ENCODE measurements around the gene TAF4. TPM values are rescaled to one million over a fixed set of nuclear protein-coding genes. Genes with fewer than 3 reads are reported as not detected.

Gene TAF4
- total and polyA plus RNA-seq, 2 of the 13 experiments (the other 11 are each of a cell fraction or from before 2014, with no cell fraction given), result 5.9 to 12.0 TPM

- peaks cover 27% of the 10 kb centered on the region; the same call in 1 of the 2 replicates for H4K20me1 ChIP-seq (ENCODE audit: insufficient read depth, low read length)
- no TSS peak for BruUV-seq (replicated peaks)
- in situ Hi-C loops (cut with HindIII; ENCODE audit: extremely low pct_ligation_motif_present, low pct_unique_long_range_greater_than_20kb) (no loop called here), intact Hi-C loops (cut with micrococcal nuclease; ENCODE audit: unreplicated experiment) (no loop called here)
- CTCF ChIA-PET (ENCODE audit: low intra/inter-chr PET ratio, low total read pairs), result no interaction called here
- FAIRE-seq (no peak), ATAC-seq (no peak), DNase-seq (ENCODE audit: low spot score) (no peak)
- H3K4me1 ChIP-seq (ENCODE audit: insufficient read depth, low read length), result peaks cover 39% of the 10 kb centered on the region
- peaks cover 86% of the 10 kb centered on the region for H3K79me2 ChIP-seq (ENCODE audit: insufficient read depth, low read length)
- POLR2A ChIA-PET, result interaction anchor here (0.8 kb wide), 1 partner anchor 48 kb away, joined by 4 read pairs; no protein-coding TSS in a partner anchor
- H3K9me3 ChIP-seq (ENCODE audit: low read length), result no peaks in the 10 kb centered on the region
- no peak overlapping the region for H3K4me3 ChIP-seq (replicated peaks in 1 of 3; ENCODE audit: insufficient read depth in 1 of 3, low read depth in 2 of 3, low read length in 3 of 3)
- H3K4me2 ChIP-seq (ENCODE audit: low read depth, low read length), result no peak overlapping the region
- 95% methylated on average over 19 of the region's 19 CpGs for WGBS (ENCODE audit: low lambda C conversion rate)
- no peak overlapping the region for H3K27ac ChIP-seq (ENCODE audit: extremely low read length, insufficient read depth, low read length)
- H2AFZ ChIP-seq (ENCODE audit: low read length), result no peak overlapping the region
- H3K36me3 ChIP-seq (replicated peaks in 1 of 2; ENCODE audit: control insufficient read depth in 1 of 2, insufficient read depth in 2 of 2, low read length in 2 of 2), result peaks cover 3 to 5% of the 10 kb centered on the region in 2 experiments; a peak in 4 of 5 replicates
- no peak for TF ChIP-seq SNAPC2 (CRISPR knock-in tag; IDR thresholded peaks at IDR 0.05)
- TF ChIP-seq KMT2A (CRISPR knock-in tag; IDR thresholded peaks at IDR 0.05), result no peak
- no peak for TF ChIP-seq AHR (CRISPR knock-in tag; IDR thresholded peaks at IDR 0.05)
- TF ChIP-seq ZNF879 (CRISPR knock-in tag; IDR thresholded peaks at IDR 0.05), result no peak
- no peak for TF ChIP-seq MYNN (CRISPR knock-in tag; IDR thresholded peaks at IDR 0.05; ENCODE audit: low read depth)
- TF ChIP-seq SRSF4 (IDR thresholded peaks at IDR 0.05; ENCODE audit: low read depth, low read length, poor library complexity, severe bottlenecking), result no peak
- TF ChIP-seq ZNF276 (CRISPR knock-in tag; IDR thresholded peaks at IDR 0.05; ENCODE audit: low read depth), result no peak
- no peak for TF ChIP-seq TBX2 (CRISPR knock-in tag; IDR thresholded peaks at IDR 0.05; ENCODE audit: borderline replicate concordance)
- H3K27me3 ChIP-seq (ENCODE audit: control insufficient read depth in 1 of 2, insufficient read depth in 2 of 2, low read length in 2 of 2), result no peaks in the 10 kb centered on the region
- no peak overlapping the region for H3K9ac ChIP-seq (ENCODE audit: insufficient read depth, low read depth, low read length)
Measured at GRCh38 chr20:62019144-62019805, 46.4 kb downstream of the TAF4 start.

Measured in HepG2 (cell line).